ENCODE results near the gene PLXNB3. TPM values are rescaled to one million over a fixed set of nuclear protein-coding genes. Genes with fewer than 3 reads are reported as not detected.

The PLXNB3 gene
- polyA plus RNA-seq, 3 donors: 1.1 to 1.8 (median 1.8) TPM

DNA sequence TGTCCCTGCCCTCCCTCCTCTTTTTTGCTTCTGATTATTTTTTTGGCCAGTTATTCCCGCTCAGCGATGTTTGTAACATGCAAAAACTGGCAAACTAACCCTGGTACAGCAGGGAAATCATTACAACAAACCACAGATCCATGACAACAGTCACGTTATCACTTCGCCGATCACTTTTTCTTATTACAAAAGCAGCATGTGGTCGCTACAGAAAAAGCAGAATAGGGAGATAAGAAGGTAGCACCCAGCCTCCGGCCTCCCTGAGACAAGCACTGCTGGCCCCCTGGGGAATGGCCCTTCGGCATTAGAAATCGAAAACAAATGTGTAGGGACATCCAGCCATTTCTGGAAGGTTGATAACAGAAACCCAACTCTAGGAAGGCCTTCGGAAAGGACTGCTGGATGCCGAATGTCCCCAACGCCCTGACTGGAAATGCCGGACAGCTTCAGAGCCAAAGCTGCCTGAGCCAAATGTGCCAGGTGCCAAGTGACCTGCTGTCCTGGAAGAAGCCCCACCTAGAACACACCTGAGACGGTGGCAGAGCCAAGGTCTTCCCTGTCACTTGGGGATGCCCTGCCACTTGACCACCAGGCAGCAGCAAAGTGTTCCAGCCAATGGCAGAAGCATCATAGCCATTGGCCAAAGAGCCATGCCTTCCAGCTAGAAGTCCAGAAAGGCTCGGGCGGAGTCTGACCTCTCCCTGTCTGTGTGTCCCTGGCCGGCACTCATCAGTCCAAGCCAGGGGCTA is 27.2 kb downstream of the PLXNB3 start:
- no peak for DNase-seq

DNA sequence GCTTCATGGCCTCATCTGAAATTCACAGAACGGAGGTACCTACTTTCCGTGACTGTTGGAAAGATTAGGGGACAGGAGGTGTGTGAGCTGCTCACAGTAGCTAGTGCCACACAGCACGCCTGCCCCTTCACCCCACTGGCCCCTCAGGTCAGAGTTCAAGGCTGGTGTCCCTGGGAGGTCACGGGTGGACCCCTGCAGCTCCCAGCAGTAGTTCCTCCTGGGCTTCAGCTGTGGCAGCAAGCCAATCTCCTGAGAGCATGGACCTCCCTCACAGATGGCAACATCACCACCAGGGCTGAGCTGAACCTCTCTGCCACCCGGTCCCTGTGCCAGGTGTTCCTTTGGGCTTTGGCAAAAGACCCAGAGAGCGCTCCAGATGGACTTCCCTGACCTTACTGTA is 28.3 kb downstream of the PLXNB3 start:
- DNase-seq: no peak

DNA sequence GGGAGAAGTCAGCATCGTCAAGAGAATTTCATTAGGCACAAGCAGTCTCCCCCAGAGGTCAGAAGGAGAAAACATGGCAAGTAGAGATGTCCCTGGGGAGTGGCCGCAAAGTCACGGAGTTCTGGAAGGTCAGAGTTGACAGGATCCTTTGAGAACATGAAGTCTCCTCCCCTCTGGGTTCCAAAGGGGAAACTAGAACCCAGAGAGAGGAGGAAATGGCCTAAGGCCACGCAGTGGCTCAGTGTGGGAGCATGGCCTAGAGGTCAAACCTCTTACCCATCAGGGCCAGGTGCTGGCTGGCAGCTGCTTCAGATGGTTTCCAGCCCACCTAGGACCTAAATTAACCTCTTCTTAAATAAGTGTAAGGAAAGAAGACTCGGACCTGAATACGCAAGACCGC is 29.2 kb downstream of the PLXNB3 start:
- DNase-seq: no peak

DNA sequence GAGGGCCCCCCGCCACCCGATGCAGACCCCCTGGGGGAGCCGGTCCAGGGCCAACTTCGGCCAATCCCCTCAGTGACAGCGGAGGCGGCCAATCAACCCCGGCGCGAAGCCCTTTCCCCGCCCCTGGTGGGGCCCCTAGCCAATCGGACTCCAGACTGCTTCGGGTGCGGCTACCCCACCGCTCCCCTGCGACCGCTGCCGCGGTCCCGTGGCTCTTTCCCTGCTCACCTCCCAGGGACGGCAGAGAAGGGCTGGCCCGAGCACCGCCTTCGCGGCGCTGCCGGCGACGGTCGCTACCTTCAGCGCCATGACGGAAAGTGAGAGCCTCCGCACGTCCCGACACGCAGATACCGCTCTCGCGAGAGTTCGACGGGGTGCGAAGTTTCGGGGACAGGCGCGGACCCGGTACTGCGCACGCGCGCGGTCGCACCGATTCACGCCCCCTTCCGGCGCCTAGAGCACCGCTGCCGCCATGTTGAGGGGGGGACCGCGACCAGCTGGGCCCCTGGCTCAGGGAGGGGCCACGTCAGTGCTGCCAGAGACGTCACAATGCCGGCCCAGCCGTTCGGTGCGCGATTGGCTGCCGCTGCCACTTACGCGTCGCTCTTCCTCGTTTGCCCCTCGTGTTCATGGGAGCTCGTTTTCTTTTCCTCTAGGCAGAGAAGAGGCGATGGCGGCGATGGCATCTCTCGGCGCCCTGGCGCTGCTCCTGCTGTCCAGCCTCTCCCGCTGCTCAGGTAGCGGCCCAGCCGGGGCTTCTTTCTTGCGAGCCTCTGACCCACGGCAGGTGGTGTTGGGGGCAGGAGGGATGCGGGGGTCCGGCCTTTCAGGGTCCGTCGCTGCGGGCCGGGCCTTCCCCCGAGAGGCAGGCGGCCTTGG is 30.2 kb downstream of the PLXNB3 start, which contains the start of the genes IDH3G and SSR4:
TSS of gene IDH3G (minus strand) at position 358 of the 879 bp plus-strand sequence. CDS start at position 309, 49 bp downstream.
TSS of gene SSR4 (plus strand) at position 651 of the 879 bp plus-strand sequence. CDS start at position 671, 20 bp downstream.
- peak; percentile 89 for DNase-seq

DNA sequence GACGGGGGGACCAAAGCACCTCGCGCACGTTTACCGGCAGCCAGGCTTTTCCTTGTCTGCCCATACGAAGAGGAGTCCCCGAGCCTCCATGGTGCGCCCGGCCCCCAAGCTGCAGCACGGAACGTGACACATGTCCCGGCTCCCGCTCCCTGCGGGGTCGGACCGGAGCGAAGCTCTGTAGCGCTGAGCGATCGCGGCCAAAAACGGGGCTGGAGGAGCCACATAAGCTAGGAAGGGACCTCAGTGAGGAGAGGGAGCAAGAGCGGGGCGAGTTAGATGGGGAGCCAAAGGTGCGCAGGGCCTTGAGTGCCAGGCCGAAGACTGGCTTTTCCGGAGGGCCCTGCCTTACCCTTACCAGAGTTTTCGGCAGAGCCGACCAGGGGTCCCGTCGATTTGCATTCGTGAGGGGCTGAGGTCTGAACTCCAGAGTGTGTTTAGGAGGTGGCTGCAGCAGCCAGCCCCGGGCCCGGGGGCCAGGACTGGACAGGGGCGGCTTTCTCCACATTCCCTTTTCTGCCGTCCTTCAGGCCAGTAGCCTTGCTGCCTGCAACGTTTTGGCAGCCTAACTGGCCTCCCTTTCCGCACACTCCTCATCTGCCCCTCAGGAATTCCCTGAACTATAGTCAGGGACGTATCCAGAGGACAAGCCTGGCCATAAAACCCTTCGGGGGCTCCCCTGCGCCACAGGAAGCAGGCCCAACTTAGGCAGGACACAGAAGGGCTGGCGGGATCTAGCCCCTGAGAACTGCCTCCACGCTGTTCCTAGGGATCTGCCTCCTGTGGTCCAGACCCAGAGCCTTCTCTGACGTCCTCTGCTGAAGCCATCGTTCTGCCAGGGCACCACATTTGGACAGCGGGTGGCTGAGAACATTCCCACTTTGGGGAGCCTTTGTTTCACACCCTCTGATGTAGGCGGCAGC is 31.1 kb downstream of the PLXNB3 start:
- DNase-seq: no peak

DNA sequence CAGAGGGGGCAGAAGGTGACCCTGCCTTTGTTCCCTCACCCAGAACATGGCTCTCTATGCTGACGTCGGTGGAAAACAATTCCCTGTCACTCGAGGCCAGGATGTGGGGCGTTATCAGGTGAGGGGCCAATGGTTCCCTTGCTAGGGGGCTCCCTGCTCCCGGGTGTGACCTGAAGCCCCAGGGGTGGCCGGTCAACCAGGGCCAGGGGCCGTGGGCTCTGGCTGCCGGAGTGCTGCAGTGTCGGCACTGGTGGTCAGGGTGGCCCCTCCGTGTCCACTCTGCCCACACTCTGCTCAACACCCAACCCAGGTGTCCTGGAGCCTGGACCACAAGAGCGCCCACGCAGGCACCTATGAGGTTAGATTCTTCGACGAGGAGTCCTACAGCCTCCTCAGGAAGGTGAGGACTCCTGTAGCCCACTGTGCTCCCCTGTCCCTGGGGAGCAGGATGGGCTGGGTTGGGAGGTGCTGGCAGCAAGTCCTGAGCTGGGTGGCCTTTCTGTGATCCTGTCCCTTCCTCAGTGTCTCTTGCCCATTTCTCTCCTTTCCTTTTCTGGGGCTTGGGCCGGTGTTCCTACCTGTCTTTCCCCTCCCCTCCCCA is 33.5 kb downstream of the PLXNB3 start:
- DNase-seq: no peak

DNA sequence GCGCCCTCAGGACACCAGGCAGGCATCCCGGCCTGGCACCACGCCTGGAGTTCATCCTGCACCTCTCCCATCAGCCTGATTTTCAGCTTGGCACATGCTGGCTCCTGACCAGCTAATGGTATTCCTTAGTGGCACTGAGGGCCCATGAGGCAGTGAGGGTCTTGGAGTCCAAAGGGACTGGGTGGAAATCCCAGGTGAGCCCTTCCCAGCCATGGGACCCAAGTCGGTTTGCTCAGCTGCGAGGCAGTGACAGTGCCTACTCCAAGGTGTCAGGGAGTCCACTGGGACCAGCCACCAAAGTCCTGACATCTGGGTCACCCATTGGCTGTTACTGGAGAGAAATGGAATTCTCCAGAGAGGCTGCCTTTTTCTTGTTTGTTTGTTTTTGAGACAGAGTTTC is 35.3 kb downstream of the PLXNB3 start:
- DNase-seq: no peak

DNA sequence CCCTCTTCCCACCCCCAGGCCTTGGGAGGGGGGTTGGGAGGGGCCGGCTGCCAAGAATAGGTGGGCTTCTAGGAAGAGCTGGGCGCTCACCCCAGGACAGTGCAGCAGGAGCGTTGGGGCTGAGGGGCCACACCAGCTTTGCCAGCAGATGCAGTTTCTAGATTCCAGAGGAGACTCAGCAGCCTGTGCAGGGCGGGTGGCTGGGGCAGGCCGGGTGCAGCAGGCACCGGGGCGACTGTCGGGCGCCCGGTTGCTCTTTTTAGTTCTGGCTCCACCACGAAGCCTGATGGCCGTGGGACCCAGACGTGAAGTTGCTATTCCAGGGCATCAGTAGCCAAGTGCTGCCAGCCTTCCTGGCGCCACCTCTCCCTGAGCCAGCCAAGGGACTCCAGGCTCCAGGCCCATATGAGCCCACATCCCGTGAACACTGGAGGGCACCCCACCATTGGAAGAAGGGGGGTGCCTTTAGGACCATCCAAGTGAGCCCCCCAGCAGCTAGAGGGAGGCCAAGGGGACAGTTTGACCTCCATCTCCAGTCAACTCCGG is 36.2 kb downstream of the PLXNB3 start:
- DNase-seq: no peak

DNA sequence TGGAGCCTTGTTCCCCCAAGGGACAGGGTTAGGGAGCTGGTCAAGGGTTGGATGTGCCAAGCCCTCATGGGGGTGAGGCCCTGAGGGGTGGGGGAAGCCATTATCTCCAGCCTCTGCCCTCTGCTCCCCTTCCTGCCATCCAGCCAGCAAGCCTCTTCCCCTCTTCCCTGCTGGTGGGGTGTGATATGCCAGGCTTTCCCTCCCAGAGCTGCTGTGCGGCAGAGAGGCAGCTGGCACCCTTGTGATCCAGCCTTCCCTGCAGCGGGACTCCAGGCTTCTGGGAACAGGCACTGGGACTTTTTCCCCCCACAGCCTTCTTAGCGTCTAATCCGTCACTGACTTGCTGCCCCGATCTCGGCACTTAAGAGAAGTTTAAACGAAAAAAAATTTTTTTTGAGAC is 36.7 kb downstream of the PLXNB3 start:
- no peak for DNase-seq

DNA sequence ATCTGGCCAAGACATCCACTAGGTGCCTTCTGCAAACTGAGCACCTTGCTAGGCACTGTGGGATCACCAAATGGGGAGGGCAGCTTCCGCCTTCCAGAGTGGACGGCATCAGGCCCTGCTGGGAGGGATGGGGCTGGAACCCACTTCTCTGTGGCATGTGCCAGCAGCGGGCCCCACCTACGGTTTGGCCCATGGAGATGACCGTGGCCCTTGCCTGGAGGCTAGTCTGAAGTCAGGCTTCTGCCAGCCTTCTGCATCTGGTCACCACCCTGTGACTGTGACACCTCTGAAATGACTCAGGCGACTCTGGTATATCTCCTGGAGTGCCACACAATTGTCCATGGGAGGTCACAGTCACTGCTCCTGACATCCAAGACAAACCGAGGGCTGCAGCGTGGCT is 37.6 kb downstream of the PLXNB3 start:
- DNase-seq: no peak

DNA sequence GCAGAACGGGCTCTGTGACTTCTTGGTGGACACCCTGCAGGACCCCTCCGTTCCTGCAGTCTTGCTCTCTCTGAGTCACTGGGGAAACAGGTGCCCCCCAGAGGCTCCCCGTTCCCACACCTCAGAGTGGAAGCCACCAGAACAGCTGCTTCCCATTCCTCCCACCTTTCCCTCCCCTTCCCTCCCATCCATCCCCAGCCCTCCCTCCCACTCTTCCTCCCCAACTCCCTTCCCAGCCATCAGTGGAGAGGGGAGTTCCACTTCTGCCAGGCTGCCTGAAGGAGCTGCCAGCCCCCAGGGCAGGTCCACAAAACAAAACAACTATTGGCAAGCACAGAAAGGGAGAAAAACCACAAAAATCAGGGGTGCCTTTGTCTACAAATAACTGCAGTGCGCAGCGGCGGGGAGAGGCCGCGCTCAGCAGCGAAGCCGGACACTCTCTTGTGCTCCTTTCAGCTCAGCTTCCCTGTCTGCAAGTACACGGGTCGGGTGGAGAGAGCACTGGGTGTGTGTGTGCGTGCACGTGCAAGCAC is 38.5 kb downstream of the PLXNB3 start:
- no peak for DNase-seq

DNA sequence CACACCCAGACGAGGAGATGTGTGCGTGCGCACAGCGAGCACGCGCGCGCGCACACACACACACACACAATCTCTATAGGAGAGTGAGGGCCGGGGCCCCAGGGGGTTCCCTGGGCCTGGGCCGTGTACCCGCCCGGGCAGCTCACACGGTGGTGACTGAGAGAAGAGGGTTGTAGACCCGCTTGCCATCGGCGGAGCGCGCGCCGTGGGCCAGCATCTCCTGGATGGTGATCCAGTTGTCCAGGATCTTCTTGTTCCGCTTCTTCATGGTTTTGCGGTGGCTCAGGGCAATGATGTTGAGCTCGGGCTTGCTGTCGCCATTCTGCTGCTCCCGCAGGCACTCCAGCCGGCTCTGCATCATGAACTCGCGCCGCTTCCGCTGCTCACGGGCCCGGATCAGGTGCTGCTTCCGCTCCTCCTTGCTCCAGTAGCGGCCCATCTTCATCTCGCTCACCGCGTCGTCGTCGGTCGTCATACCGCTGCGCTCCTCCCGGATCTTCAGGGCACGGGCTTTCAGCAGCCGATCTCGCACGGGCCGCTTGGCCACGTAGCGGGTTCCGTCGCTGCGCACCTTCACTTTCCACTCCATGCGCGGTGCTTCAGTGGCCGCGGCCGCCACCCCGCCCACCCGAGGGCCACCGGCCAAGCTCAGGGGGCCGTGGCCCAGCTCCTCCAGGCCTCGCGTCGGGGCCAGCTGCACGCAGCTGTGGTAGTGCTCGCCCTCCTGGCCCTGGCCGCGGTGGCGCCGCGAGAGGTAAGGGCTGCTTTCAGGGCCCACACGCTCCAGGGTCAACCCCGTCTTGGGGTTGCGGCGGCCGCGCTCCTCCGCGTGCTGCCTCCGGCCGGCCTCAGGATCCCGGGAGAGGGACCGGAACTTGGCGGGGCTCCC is 39.4 kb downstream of the PLXNB3 start:
- DNase-seq: no peak

DNA sequence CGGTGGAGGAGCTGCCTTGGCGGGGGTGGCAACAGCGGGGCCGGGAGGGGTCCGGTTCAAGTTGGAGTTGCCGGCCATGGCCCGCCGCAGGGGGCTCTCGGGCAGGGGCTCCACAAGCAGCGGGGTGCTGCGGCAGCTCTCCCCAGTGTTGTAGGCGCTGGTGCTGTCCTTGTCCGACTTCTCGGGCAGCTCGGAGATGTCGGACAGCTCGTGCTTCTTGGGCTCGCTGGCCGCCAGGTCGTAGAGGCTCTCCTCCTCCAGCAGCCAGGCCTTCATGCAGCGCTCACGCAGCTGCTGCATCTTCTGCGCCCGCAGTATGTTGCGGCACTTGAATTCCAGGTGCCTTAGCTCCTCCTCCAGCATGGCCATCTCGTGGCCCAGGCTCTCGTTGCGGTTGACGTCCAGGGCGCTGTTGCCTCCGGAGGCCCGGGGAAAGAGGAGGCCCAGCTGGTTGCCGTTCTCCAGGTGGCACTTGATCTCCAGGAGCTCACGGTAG is 40.1 kb downstream of the PLXNB3 start:
- no peak for DNase-seq

DNA sequence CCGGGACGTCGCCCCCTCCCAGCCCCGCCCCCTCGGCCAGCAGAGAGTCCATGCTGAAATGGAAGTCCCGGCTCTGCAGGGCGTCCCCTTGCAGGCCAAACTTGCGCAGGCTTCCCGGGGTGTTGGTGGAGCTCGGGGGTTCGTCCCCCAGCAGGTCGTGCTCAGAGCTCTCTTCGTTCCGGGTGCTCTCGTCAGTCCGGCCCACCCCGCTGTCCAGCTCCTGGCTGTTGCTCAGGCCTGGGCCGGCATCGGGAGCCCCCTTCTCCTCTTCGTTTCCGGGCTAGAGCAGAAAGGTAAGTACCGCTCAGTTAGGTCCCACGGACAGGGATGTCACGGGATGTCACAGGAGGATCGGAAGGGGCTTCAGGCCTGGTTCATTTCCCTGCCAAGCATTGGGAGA is 40.6 kb downstream of the PLXNB3 start:
- DNase-seq: no peak

DNA sequence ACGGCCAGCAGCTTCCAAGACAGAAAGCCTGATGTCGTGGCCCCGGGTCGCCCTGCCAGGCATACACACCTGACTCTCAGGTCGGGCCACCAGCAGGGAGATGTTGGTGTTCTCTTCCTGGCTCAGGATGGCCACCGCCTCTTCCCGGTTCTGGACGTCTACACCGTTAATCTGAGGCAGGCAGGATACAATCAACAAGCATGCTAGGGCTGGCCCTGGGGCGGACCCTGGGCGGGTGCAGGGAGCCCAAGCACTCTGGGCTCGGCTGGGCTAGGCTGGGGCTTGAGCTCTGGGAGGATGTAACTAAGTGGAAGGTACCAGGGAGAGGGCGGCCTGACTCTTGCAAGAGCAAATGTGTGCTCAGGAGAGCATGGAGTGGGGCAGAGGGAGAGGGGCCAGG is 41.4 kb downstream of the PLXNB3 start:
- no peak for DNase-seq

DNA sequence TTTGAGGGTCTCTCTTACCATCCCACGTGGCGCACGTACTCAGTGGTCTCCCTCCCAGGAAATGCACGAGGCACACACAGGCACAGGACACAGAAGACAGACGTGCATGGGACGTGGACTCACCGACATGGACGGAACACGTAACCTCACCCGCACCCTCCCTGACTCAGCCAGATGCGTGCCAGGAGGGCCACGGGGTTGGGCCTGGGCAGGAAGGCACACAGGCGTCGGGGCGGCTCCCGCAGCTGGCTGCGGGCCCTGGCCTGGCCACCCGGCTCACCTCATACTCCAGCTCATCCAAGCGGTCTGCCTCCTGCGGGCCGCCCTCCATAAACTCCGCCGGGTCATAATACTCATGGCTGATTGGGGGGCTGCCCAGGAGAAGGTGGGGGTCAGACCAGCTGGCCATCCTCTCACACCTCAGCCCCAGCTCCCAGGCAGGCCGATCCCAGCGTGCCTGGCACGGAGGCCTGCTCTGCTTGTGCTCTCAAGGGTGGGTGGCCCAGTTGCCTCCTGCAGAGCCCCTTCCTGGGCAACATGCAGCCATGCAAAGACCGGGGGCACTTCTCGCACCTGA is 43.0 kb downstream of the PLXNB3 start:
- DNase-seq: no peak

DNA sequence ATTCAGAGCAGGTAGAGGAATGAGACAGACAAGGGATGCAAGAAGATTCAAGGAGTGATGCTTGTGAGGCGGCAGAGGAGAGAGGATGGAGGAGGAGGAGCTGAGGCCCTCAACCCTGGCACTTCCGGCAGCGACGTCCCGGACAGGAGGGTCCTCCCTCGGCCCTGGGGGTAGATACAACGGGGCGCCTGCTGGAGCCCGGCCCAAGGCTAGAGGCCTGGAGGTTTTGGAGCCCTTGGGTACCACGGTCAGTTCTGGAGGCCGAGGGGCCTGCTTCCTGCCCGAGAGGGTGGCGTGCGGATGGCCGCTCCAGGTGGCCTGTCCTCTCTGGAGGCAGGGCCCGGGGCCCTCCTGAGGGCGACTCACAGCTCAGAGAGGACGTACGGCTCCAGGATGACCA is 43.9 kb downstream of the PLXNB3 start:
- no peak for DNase-seq

DNA sequence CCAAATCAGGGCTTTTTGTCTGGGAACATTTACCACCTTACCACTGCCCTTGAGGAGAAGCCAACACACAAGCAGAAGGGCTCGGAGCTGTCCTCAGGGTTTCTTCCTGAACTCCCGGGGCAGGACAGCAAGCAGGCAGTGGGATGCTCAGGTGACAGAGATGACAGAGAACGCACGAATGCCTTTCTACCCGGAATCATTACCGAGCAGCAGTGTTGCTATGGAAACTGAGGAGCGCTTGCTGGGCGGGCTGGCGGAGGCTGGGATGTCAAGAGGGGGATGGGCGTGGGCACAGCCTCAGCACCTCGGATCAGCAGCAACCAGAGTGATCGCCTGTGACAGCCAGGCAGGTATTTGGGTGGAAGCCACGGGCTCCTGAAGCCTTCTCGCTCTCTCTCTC is 48.2 kb downstream of the PLXNB3 start:
- no peak for DNase-seq

DNA sequence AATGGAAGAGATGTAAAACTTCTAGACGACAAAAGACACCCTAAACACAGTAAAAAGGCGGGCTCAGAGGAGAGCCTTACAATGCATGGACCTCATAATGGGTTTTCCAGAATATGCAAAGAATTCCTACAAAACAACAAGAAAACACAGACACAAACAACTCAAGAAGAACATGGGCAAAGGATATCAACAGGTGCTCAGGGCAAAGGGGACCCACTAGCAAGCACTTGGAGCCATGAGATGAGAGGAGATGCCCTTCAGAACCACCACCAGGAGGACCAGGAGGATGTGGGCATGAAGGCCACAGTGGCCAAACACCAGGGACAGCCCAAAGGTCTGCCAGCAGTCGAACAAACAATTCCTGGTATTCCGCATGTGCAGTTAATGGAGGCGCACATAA is 49.1 kb downstream of the PLXNB3 start:
- DNase-seq: no peak

Measured in renal pelvis (tissue), 4 donors.